Measurements from ENCODE around the gene RALGAPB. TPM values are rescaled to one million over a fixed set of nuclear protein-coding genes. Genes with fewer than 3 reads are reported as not detected.
A peak's percentile ranks its signal among the peaks of the same experiment; 100 is the strongest.

RALGAPB gene
- total RNA-seq, 4 donors from 2014 or later = 34.4 to 86.7 (median 44.2) TPM

GRCh38 chr20:38616457-38616856, 143.8 kb downstream of the RALGAPB start:
- no peak overlapping the region for H3K27ac ChIP-seq
- H3K4me3 ChIP-seq = no peak overlapping the region
- H3K27me3 ChIP-seq = peaks cover 41% of the 10 kb centered on the region
- 88% methylated on average over 4 of the region's 4 CpGs for WGBS
- H3K4me1 ChIP-seq = no peaks in the 10 kb centered on the region
- TF ChIP-seq EP300 (IDR thresholded peaks at IDR 0.05) (no peak), POLR2AphosphoS5 (IDR thresholded peaks at IDR 0.05) (no peak), POLR2A (IDR thresholded peaks at IDR 0.05) (no peak)
- TF ChIP-seq, protein P1, sequence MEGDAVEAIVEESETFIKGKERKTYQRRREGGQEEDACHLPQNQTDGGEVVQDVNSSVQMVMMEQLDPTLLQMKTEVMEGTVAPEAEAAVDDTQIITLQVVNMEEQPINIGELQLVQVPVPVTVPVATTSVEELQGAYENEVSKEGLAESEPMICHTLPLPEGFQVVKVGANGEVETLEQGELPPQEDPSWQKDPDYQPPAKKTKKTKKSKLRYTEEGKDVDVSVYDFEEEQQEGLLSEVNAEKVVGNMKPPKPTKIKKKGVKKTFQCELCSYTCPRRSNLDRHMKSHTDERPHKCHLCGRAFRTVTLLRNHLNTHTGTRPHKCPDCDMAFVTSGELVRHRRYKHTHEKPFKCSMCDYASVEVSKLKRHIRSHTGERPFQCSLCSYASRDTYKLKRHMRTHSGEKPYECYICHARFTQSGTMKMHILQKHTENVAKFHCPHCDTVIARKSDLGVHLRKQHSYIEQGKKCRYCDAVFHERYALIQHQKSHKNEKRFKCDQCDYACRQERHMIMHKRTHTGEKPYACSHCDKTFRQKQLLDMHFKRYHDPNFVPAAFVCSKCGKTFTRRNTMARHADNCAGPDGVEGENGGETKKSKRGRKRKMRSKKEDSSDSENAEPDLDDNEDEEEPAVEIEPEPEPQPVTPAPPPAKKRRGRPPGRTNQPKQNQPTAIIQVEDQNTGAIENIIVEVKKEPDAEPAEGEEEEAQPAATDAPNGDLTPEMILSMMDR (IDR thresholded peaks at IDR 0.05) = no peak
- DNase-seq (ENCODE audit: low spot score in 2 of 2) = no peak
- no peaks in the 10 kb centered on the region for H3K9me3 ChIP-seq
- H3K36me3 ChIP-seq = no peaks in the 10 kb centered on the region

- no peaks in the 10 kb centered on the region for H3K9me3 ChIP-seq
- no peak for DNase-seq (ENCODE audit: low spot score in 2 of 2)
- H3K4me1 ChIP-seq = no peaks in the 10 kb centered on the region
- H3K27ac ChIP-seq = peak overlapping the region; percentile 13
- H3K4me3 ChIP-seq = no peak overlapping the region
- 74% methylated on average over 14 of the region's 16 CpGs for WGBS
- TF ChIP-seq POLR2AphosphoS5 (IDR thresholded peaks at IDR 0.05) = no peak
- TF ChIP-seq, protein P1 (IDR thresholded peaks at IDR 0.05) = no peak
- no peak for TF ChIP-seq POLR2A (IDR thresholded peaks at IDR 0.05)
- TF ChIP-seq EP300 (IDR thresholded peaks at IDR 0.05) = no peak
- H3K36me3 ChIP-seq = no peaks in the 10 kb centered on the region
- H3K27me3 ChIP-seq = peaks cover 41% of the 10 kb centered on the region
Measured at GRCh38 chr20:38617011-38617829, 144.6 kb downstream of the RALGAPB start.

GRCh38 chr20:38617830-38618196, 145.2 kb downstream of the RALGAPB start:
- no peak for DNase-seq (ENCODE audit: low spot score in 2 of 2)
- Histone ChIP-seq H3K27ac (no peak overlapping the region), H3K4me3 (no peak overlapping the region), H3K9me3 (no peaks in the 10 kb centered on the region), H3K36me3 (no peaks in the 10 kb centered on the region), H3K4me1 (no peaks in the 10 kb centered on the region), H3K27me3 (peaks cover 41% of the 10 kb centered on the region)
- WGBS = 90% methylated on average over 4 of the region's 4 CpGs
- TF ChIP-seq, protein P1 (IDR thresholded peaks at IDR 0.05) = no peak
- no peak for TF ChIP-seq EP300 (IDR thresholded peaks at IDR 0.05)
- no peak for TF ChIP-seq POLR2A (IDR thresholded peaks at IDR 0.05)
- no peak for TF ChIP-seq POLR2AphosphoS5 (IDR thresholded peaks at IDR 0.05)

- Histone ChIP-seq H3K9me3 (no peaks in the 10 kb centered on the region), H3K4me3 (no peak overlapping the region), H3K27me3 (peaks cover 32% of the 10 kb centered on the region), H3K36me3 (no peaks in the 10 kb centered on the region), H3K4me1 (no peaks in the 10 kb centered on the region), H3K27ac (no peak overlapping the region)
- no peak for TF ChIP-seq POLR2A (IDR thresholded peaks at IDR 0.05)
- TF ChIP-seq POLR2AphosphoS5 (IDR thresholded peaks at IDR 0.05) = no peak
- TF ChIP-seq, protein P1 (IDR thresholded peaks at IDR 0.05) = no peak
- TF ChIP-seq EP300 (IDR thresholded peaks at IDR 0.05) = no peak
- DNase-seq (ENCODE audit: low spot score in 2 of 2) = no peak
- WGBS = 64% methylated on average over 9 of the region's 9 CpGs
Measured at GRCh38 chr20:38620441-38620840, 147.8 kb downstream of the RALGAPB start.

- TF ChIP-seq POLR2AphosphoS5 (IDR thresholded peaks at IDR 0.05) (no peak), EP300 (IDR thresholded peaks at IDR 0.05) (no peak), POLR2A (IDR thresholded peaks at IDR 0.05) (no peak)
- TF ChIP-seq, protein P1 (IDR thresholded peaks at IDR 0.05) = no peak
- WGBS = 73% methylated on average over 3 of the region's 4 CpGs
- Histone ChIP-seq H3K4me3 (no peak overlapping the region), H3K36me3 (no peaks in the 10 kb centered on the region), H3K27me3 (peaks cover 11% of the 10 kb centered on the region), H3K27ac (no peak overlapping the region), H3K4me1 (no peaks in the 10 kb centered on the region), H3K9me3 (no peaks in the 10 kb centered on the region)
- DNase-seq (ENCODE audit: low spot score in 2 of 2) = no peak
Measured at GRCh38 chr20:38623061-38623460, 150.4 kb downstream of the RALGAPB start.

All from suprapubic skin (tissue), 4 donors.